KMS-11 (cell line): ENCODE results near the gene MIB1.

Experiments
- H2AFZ ChIP-seq: fragments of 200-600 bp; sonication (generic); 2 replicates; pipeline ENCODE4 v1.6.1; 2016; ENCODE audit warnings: antibody characterized with exemption, mixed run types, low read depth
- H3K27ac ChIP-seq: fragments of 200-600 bp; sonication (generic); 2 replicates; pipeline ENCODE4 v1.6.1; 2016; ENCODE audit warnings: mild to moderate bottlenecking, mixed run types
- H3K27me3 ChIP-seq: fragments of 200-600 bp; sonication (generic); 2 replicates; pipeline ENCODE4 v1.6.1; 2017; ENCODE audit warnings: mild to moderate bottlenecking, low read depth, mixed run types, moderate library complexity; ENCODE audit not compliant: insufficient read depth
- H3K36me3 ChIP-seq: fragments of 200-600 bp; sonication (generic); 2 replicates; pipeline ENCODE4 v1.6.1; 2017; ENCODE audit warnings: mild to moderate bottlenecking, mixed run types; ENCODE audit not compliant: insufficient read depth
- H3K4me1 ChIP-seq: fragments of 200-600 bp; sonication (generic); 2 replicates; pipeline ENCODE4 v1.6.1; 2016; ENCODE audit warnings: mild to moderate bottlenecking, low read depth, mixed run types; ENCODE audit not compliant: poor library complexity, severe bottlenecking
- H3K4me2 ChIP-seq: fragments of 200-600 bp; sonication (generic); 2 replicates; pipeline ENCODE4 v1.7.0; 2016; ENCODE audit warnings: mild to moderate bottlenecking, mixed run types
- H3K4me3 ChIP-seq: fragments of 200-600 bp; sonication (generic); IDR thresholded peaks from 2 replicates; pipeline ENCODE4 v1.6.1; 2017; ENCODE audit warnings: low read depth, low read length, mixed read lengths; ENCODE audit not compliant: insufficient read depth
- H3K79me2 ChIP-seq: fragments of 200-600 bp; sonication (generic); 2 replicates; pipeline ENCODE4 v1.6.1; 2016; ENCODE audit warnings: low read depth, mixed run types; ENCODE audit not compliant: insufficient read depth
- H3K9ac ChIP-seq: fragments of 200-600 bp; sonication (generic); 2 replicates; pipeline ENCODE4 v1.6.1; 2016; ENCODE audit warnings: mild to moderate bottlenecking, mixed run types
- H4K20me1 ChIP-seq: fragments of 200-600 bp; sonication (generic); 2 replicates; pipeline ENCODE4 v1.6.1; 2016; ENCODE audit warnings: mild to moderate bottlenecking, mixed run types; ENCODE audit not compliant: insufficient read depth
- TF ChIP-seq, protein P1 (sequence below): fragments of 200-600 bp; sonication (generic); conservative IDR thresholded peaks from 2 replicates; pipeline ENCODE4 v1.6.1; 2017; ENCODE audit warnings: low read depth, mild to moderate bottlenecking, antibody characterized with exemption, low read length, moderate library complexity, mixed read lengths

The MIB1 gene

DNA sequence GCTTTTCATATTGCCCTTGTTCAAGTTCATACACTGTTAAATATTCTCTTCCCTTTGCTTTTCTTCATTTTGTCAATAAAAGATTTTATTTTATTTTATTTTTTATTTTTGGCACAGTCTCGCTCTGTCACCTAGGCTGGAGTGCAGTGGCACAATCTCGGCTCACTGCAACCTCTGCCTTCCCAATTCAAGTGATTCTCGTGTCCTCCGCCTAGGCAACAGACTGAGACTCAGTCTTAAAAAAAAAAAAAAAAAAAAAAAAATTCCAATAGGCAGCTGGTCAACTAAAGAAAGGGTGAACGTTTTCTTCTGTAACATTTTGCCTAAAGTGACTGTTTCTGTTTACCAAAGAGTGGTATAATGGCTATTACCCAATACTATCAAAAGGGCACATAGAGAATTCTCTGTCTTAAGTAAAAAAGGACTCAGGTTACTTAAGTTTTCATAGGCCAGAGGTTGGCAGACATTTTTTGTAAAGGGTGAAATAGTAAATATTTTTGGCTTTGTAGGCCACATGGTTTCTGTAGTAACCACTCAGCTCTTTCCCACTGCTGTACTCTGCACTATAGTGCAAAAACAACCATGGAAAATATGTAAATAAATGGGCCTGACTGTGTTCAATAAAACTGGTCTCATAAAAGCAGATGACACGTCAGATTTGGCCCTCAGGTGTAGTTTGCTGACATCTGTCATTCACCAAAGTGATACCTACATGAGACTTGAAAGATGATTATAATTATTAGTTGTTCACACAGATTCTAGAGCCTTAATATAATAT lies 113.4 kb downstream of the MIB1 start:
- Histone ChIP-seq H3K4me1 (peaks cover 49% of the 10 kb centered on the region), H3K4me3 (no peak overlapping the region), H4K20me1 (peaks cover 2% of the 10 kb centered on the region), H3K4me2 (peak overlapping the region; percentile 69), H3K36me3 (no peaks in the 10 kb centered on the region), H3K79me2 (no peaks in the 10 kb centered on the region), H3K27me3 (no peaks in the 10 kb centered on the region), H2AFZ (no peak overlapping the region), H3K9ac (no peak overlapping the region), H3K27ac (peak overlapping the region; percentile 14; the same call in 1 of the 2 replicates)
- TF ChIP-seq, protein P1, sequence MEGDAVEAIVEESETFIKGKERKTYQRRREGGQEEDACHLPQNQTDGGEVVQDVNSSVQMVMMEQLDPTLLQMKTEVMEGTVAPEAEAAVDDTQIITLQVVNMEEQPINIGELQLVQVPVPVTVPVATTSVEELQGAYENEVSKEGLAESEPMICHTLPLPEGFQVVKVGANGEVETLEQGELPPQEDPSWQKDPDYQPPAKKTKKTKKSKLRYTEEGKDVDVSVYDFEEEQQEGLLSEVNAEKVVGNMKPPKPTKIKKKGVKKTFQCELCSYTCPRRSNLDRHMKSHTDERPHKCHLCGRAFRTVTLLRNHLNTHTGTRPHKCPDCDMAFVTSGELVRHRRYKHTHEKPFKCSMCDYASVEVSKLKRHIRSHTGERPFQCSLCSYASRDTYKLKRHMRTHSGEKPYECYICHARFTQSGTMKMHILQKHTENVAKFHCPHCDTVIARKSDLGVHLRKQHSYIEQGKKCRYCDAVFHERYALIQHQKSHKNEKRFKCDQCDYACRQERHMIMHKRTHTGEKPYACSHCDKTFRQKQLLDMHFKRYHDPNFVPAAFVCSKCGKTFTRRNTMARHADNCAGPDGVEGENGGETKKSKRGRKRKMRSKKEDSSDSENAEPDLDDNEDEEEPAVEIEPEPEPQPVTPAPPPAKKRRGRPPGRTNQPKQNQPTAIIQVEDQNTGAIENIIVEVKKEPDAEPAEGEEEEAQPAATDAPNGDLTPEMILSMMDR = no peak

DNA sequence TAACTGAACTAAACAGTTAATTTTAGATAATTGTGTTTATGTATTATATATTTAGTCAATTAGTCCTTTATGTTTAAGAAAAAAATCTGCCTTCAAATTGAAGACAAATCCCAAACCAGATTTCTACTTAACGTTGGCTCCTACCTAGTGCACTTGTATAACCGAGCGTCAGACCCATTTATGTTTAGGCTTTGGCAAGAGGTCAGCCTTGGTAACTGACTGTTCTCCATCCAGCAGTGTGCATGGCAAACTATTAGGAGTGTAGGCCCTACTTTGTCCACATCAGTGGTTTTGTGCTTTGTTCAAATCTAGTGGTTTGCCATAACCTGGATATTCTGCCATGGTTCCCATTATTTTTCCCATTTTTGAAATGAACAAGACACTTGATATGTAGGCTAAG lies 114.8 kb downstream of the MIB1 start:
- Histone ChIP-seq H3K36me3 (0 out of 2 replicates have a peak, but pooled peaks cover 3% of the 10 kb centered on the region), H3K4me3 (no peak overlapping the region), H3K27ac (no peak overlapping the region), H3K4me2 (no peak overlapping the region), H3K79me2 (no peaks in the 10 kb centered on the region), H2AFZ (no peak overlapping the region), H3K27me3 (no peaks in the 10 kb centered on the region), H3K4me1 (peaks cover 49% of the 10 kb centered on the region), H3K9ac (no peak overlapping the region), H4K20me1 (no peaks in the 10 kb centered on the region; the same call in 1 of the 2 replicates)
- TF ChIP-seq, protein P1 = no peak

DNA sequence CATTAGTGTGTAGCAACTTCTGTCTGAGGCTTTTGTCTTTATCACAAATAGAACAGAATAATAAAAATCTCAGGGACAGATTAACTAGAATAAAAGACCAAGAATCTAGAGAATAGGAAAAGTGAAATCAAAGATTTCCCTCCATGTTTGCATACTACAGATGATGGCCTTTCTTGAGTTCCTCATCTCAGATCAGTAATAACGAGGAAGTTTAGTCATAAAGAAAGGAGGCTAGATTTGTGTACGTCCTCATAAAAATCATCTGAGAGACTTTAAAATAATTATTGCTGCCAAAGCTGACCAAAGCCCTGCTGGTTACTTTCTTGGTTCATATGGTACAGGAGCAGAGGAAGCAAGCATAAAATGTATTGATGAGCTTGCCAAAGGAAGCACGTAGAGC lies 117.3 kb downstream of the MIB1 start:
- TF ChIP-seq, protein P1 = no peak
- Histone ChIP-seq H4K20me1 (no peaks in the 10 kb centered on the region), H3K4me1 (peaks cover 30% of the 10 kb centered on the region), H3K27me3 (no peaks in the 10 kb centered on the region), H3K9ac (no peak overlapping the region), H3K79me2 (no peaks in the 10 kb centered on the region), H2AFZ (no peak overlapping the region), H3K4me2 (no peak overlapping the region), H3K4me3 (no peak overlapping the region), H3K36me3 (0 out of 2 replicates have a peak, but pooled peaks cover 4% of the 10 kb centered on the region), H3K27ac (no peak overlapping the region)

DNA sequence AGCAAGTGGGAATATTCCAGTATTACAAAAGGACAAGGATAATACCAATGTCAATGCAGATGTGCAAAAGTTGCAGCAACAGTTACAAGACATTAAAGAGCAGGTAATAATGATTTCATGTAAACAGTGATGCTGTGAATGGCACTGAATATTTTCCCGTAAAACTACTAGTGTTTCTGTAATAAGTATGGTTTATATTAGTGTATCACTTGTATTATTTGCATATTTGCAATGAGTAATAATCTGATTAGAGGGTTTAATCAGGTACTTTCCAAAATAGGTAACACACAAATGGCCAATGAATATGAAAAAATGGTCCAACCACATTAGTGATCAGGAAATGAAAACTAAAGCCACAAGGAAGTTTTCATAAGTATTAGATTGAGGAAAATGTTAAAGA lies 118.0 kb downstream of the MIB1 start:
- Histone ChIP-seq H3K79me2 (no peaks in the 10 kb centered on the region), H3K9ac (no peak overlapping the region), H2AFZ (no peak overlapping the region), H3K4me3 (no peak overlapping the region), H3K27ac (no peak overlapping the region), H3K4me2 (no peak overlapping the region), H4K20me1 (no peaks in the 10 kb centered on the region), H3K36me3 (0 out of 2 replicates have a peak, but pooled peaks cover 4% of the 10 kb centered on the region), H3K4me1 (peaks cover 23% of the 10 kb centered on the region), H3K27me3 (no peaks in the 10 kb centered on the region)
- TF ChIP-seq, protein P1 = no peak
